ENCODE data around the gene CFAP73. TPM values are rescaled to one million over a fixed set of nuclear protein-coding genes. Genes with fewer than 3 reads are reported as not detected.
A peak's percentile ranks its signal among the peaks of the same experiment; 100 is the strongest.

Gene CFAP73
- total RNA-seq, 1 experiment from 2014 or later = 0.34 TPM

GRCh38 chr12:113135178-113136127 is 14.1 kb upstream of the CFAP73 start, which contains the start of gene RASAL1:
Gene RASAL1, minus strand, starts transcription at chr12:113135761. Its CDS starts 299 bp downstream, at chr12:113135462.
- CTCF ChIA-PET = interaction anchor here (0.7 to 2.3 kb wide), 9 partner anchors 10 to 634 kb away, joined by 3 to 9 read pairs (median 5); partner anchors contain the start of gene CFAP73
- Histone ChIP-seq H3K9me3 (ENCODE audit: control insufficient read depth in 1 of 2, insufficient read depth in 1 of 2, low read depth in 1 of 2, low read length in 2 of 2) (no peaks in the 10 kb centered on the region), H3K4me2 (ENCODE audit: low read length) (peak within 1 kb of the TSS; percentile 100), H3K9ac (ENCODE audit: low read length) (peak within 1 kb of the TSS; percentile 87), H3K27me3 (ENCODE audit: insufficient read depth, low read length) (no peaks in the 10 kb centered on the region), H3K27ac (ENCODE audit: low read depth, low read length) (peak within 1 kb of the TSS; percentile 72), H3K79me2 (ENCODE audit: insufficient read depth, low read length) (peaks cover 12% of the 10 kb centered on the region; the same call in 1 of the 2 replicates), H3K4me3 (replicated peaks in 1 of 2; ENCODE audit: low read depth in 1 of 2, low read length in 2 of 2) (peak within 1 kb of the TSS; percentile 78 to 94), H3K4me1 (ENCODE audit: control insufficient read depth in 1 of 2, insufficient read depth in 2 of 2, low read length in 2 of 2) (peaks cover 13 to 34% of the 10 kb centered on the region in 2 experiments), H3K36me3 (ENCODE audit: control insufficient read depth in 1 of 2, insufficient read depth in 2 of 2, low read length in 2 of 2) (no peaks in the 10 kb centered on the region), H2AFZ (ENCODE audit: low read depth, low read length, poor library complexity, severe bottlenecking) (peak within 1 kb of the TSS; percentile 89), H4K20me1 (ENCODE audit: insufficient read depth) (no peaks in the 10 kb centered on the region), H3K9me2 (ENCODE audit: insufficient read depth) (no peaks in the 10 kb centered on the region)
- RAD21 ChIA-PET (ENCODE audit: low non-redundant PET in 1 of 2, low total read pairs in 2 of 2, uncharacterized antibody in 2 of 2, unreplicated experiment in 2 of 2) = interaction anchor here (0.5 to 0.6 kb wide), 2 partner anchors 14 to 17 kb away, joined by 3 to 5 read pairs; partner anchors contain the start of gene CFAP73 (in 1 of the 2)
- peak; percentile 92 for ATAC-seq
- TF ChIP-seq SP1 (IDR thresholded peaks at IDR 0.05; ENCODE audit: low read depth) (peak; percentile 53), SIN3A (IDR thresholded peaks at IDR 0.05; ENCODE audit: low read depth) (no peak), ZNF274 (IDR thresholded peaks at IDR 0.05; ENCODE audit: low read depth, low read length) (no peak), POLR2AphosphoS5 (IDR thresholded peaks at IDR 0.05; ENCODE audit: low read depth, low read length) (peak; percentile 67), CTCF (IDR thresholded peaks at IDR 0.05 in 2 of 3, conservative IDR thresholded peaks at IDR 0.05 in 1 of 3; ENCODE audit: borderline replicate concordance in 1 of 3, insufficient read depth in 1 of 3, low read depth in 2 of 3, low read length in 2 of 3) (peak; percentile 37 to 77 (median 65); a peak in 5 of 6 replicates), TCF7L2 (IDR thresholded peaks at IDR 0.05; ENCODE audit: borderline replicate concordance, extremely low read depth, insufficient read depth, insufficient read length) (peak; percentile 43), POLR2A (IDR thresholded peaks at IDR 0.05; ENCODE audit: borderline replicate concordance, extremely low read depth, insufficient read depth, insufficient read length) (peak; percentile 37), MAX (IDR thresholded peaks at IDR 0.05) (peak; percentile 79)
- POLR2A ChIA-PET = interaction anchor here (0.7 to 0.8 kb wide), 2 partner anchors 14 to 26 kb away, joined by 3 read pairs; no protein-coding TSS in a partner anchor
- BruUV-seq (replicated peaks) = TSS peak; percentile 67
- intact Hi-C loops (cut with micrococcal nuclease) = loop anchor here (2.0 kb wide), 2 partner anchors 37 to 49 kb away; partner anchors contain the start of genes DDX54 and RITA1
- DNase-seq (ENCODE audit: low read depth, low spot score) = peak; percentile 75

Data from HCT116 (cell line).